ENCODE measurements around the gene MPP3. TPM values are rescaled to one million over a fixed set of nuclear protein-coding genes. Genes with fewer than 3 reads are reported as not detected.

Gene MPP3
- total and polyA plus RNA-seq, 10 of the 15 experiments (the other 5 are each of a cell fraction or from before 2014, with no cell fraction given) = not detected

- TF ChIP-seq IKZF2 (IDR thresholded peaks at IDR 0.05) = 0 out of 4 replicates have a peak, but pooled peaks of 1 of the 2 experiments have one; percentile 1
- no peak for TF ChIP-seq MTA2 (IDR thresholded peaks at IDR 0.05; ENCODE audit: low read depth)
- TF ChIP-seq POU2F2 (IDR thresholded peaks at IDR 0.05; ENCODE audit: borderline replicate concordance, low read depth, low read length) = 0 out of 3 replicates have a peak, but pooled peaks have one; percentile 40
- TF ChIP-seq NBN (IDR thresholded peaks at IDR 0.05) = 0 out of 2 replicates have a peak, but pooled peaks have one; percentile 13
- 0 out of 2 replicates have a peak, but pooled peaks have one; percentile 12 for TF ChIP-seq TCF12 (IDR thresholded peaks at IDR 0.05; ENCODE audit: low read depth, low read length)
- peak; percentile 77 for TF ChIP-seq CREM (IDR thresholded peaks at IDR 0.05; ENCODE audit: low read depth)
- TF ChIP-seq ZNF24 (IDR thresholded peaks at IDR 0.05) = no peak
- 0 out of 2 replicates have a peak, but pooled peaks have one; percentile 25 for TF ChIP-seq JUND (IDR thresholded peaks at IDR 0.05; ENCODE audit: low read depth, low read length)
- peak; percentile 39; the same call in 1 of the 2 replicates for TF ChIP-seq POLR2AphosphoS5 (IDR thresholded peaks at IDR 0.05; ENCODE audit: low read length)
- TF ChIP-seq RAD51 (IDR thresholded peaks at IDR 0.05) = peak; percentile 87
- TF ChIP-seq TAF1 (IDR thresholded peaks at IDR 0.05; ENCODE audit: borderline replicate concordance, low read depth, low read length) = peak; percentile 39; the same call in 1 of the 2 replicates
- no peak for TF ChIP-seq RCOR1 (conservative IDR thresholded peaks at IDR 0.05; ENCODE audit: low read depth, low read length)
- no peak for TF ChIP-seq KAT2A (conservative IDR thresholded peaks at IDR 0.05; ENCODE audit: control insufficient read depth, low read depth, low read length)
- peak; percentile 74; the same call in 1 of the 2 replicates for TF ChIP-seq RFX5 (IDR thresholded peaks at IDR 0.05; ENCODE audit: low read depth, low read length)
- no peak for TF ChIP-seq ZZZ3 (IDR thresholded peaks at IDR 0.05; ENCODE audit: control insufficient read depth, insufficient read length, low read depth)
- no peak for TF ChIP-seq POLR2AphosphoS2 (IDR thresholded peaks at IDR 0.05; ENCODE audit: low read depth, low read length)
- no peak for TF ChIP-seq SKIL (IDR thresholded peaks at IDR 0.05; ENCODE audit: low read depth, poor library complexity, severe bottlenecking)
- no peak for TF ChIP-seq EED (IDR thresholded peaks at IDR 0.05; ENCODE audit: low read depth)
- peak; percentile 57; the same call in 1 of the 2 replicates for TF ChIP-seq PKNOX1 (IDR thresholded peaks at IDR 0.05)
- peak; percentile 88; the same call in 1 of the 2 replicates for TF ChIP-seq BMI1 (IDR thresholded peaks at IDR 0.05; ENCODE audit: borderline replicate concordance)
- TF ChIP-seq HDAC2 (IDR thresholded peaks at IDR 0.05) = no peak
- no peak for TF ChIP-seq FOS (IDR thresholded peaks at IDR 0.05; ENCODE audit: borderline replicate concordance, extremely low read depth, insufficient read length)
- no peak for TF ChIP-seq ZNF217 (IDR thresholded peaks at IDR 0.05)
- TF ChIP-seq BACH1 (IDR thresholded peaks at IDR 0.05; ENCODE audit: borderline replicate concordance) = 0 out of 2 replicates have a peak, but pooled peaks have one; percentile 14
- no peak for TF ChIP-seq ZBTB40 (IDR thresholded peaks at IDR 0.05; ENCODE audit: borderline replicate concordance)
Measured at GRCh38 chr17:43778337-43779144, 54.4 kb downstream of the MPP3 start, which contains the start of gene DUSP3 (continued).

Measured in GM12878 (cell line).